CD4-positive, alpha-beta memory T cell (primary cell): ENCODE data around the gene ZNF664. TPM values are rescaled to one million over a fixed set of nuclear protein-coding genes. Genes with fewer than 3 reads are reported as not detected.

Experiments
- CTCF ChIA-PET: fragments of 350-600 bp; sonication (Branson Sonifier 250); formaldehyde crosslinking; loops from one replicate; lab custom pipeline; 2021; ENCODE audit warnings: inconsistent platforms; ENCODE audit not compliant: partially characterized antibody; lab: Charles Lee
- POLR2A ChIA-PET: fragments of 350-600 bp; sonication (Branson Sonifier 250); formaldehyde crosslinking; loops from one replicate; lab custom pipeline; 2021; ENCODE audit not compliant: partially characterized antibody; lab: Charles Lee
- DNase-seq, 5 donors: peaks; one replicate each; pipeline versions ENCODE4 v3.0.0 to v3.0.0-alpha.2; 2020 to 2022; ENCODE audit warnings: mixed read lengths in 1 of 5
- H3K27ac ChIP-seq: one replicate; pipeline ENCODE4 v1.7.0; 2013; ENCODE audit warnings: low read depth, low read length
- H3K27me3 ChIP-seq: 2 replicates; pipeline ENCODE4 v1.7.0; 2013; ENCODE audit warnings: mild to moderate bottlenecking, low read length, moderate library complexity; ENCODE audit not compliant: insufficient read depth
- H3K36me3 ChIP-seq: 2 replicates; pipeline ENCODE4 v1.7.0; 2013; ENCODE audit warnings: mild to moderate bottlenecking, low read length, moderate library complexity; ENCODE audit not compliant: insufficient read depth
- H3K4me1 ChIP-seq: 2 replicates; pipeline ENCODE4 v1.7.0; 2013; ENCODE audit warnings: mild to moderate bottlenecking, low read length, moderate library complexity; ENCODE audit not compliant: insufficient read depth
- H3K4me3 ChIP-seq, 2 donors: one replicate each; pipeline ENCODE4 v1.7.0; 2013; ENCODE audit warnings: low read length in 2 of 2, mild to moderate bottlenecking in 1 of 2
- H3K9me3 ChIP-seq, 2 donors: one replicate each; pipeline ENCODE4 v1.7.0; 2013; ENCODE audit warnings: low read length in 2 of 2, control low read depth in 1 of 2; ENCODE audit not compliant: control insufficient read depth in 1 of 2
- H3K27ac Mint-ChIP-seq, 7 donors: one replicate each; pipeline ENCODE4 v1.8.0; 2020 to 2021; ENCODE audit warnings: mixed read lengths in 7 of 7, mild to moderate bottlenecking in 6 of 7, inconsistent platforms in 3 of 7, moderate library complexity in 3 of 7
- H3K27me3 Mint-ChIP-seq, 2 donors: one replicate each; pipeline ENCODE4 v1.8.0; 2020 to 2021; ENCODE audit warnings: mixed read lengths in 2 of 2
- H3K36me3 Mint-ChIP-seq, 2 donors: one replicate each; pipeline ENCODE4 v1.8.0; 2020 to 2021; ENCODE audit warnings: mixed read lengths in 2 of 2, inconsistent platforms in 1 of 2, mild to moderate bottlenecking in 1 of 2
- H3K4me1 Mint-ChIP-seq, 4 donors: one replicate each; pipeline ENCODE4 v1.8.0; 2020 to 2021; ENCODE audit warnings: mixed read lengths in 4 of 4, mild to moderate bottlenecking in 1 of 4
- H3K4me3 Mint-ChIP-seq, 8 donors: one replicate each; pipeline ENCODE4 v1.8.0; 2020 to 2021; ENCODE audit warnings: mixed read lengths in 8 of 8, mild to moderate bottlenecking in 7 of 8, moderate library complexity in 6 of 8, inconsistent platforms in 3 of 8
- H3K9me3 Mint-ChIP-seq, 8 donors: one replicate each; pipeline ENCODE4 v1.8.0; 2020 to 2021; ENCODE audit warnings: mixed read lengths in 8 of 8, mild to moderate bottlenecking in 5 of 8, inconsistent platforms in 3 of 8, moderate library complexity in 1 of 8
- intact Hi-C: fragments of 100-400 bp; cut with micrococcal nuclease; formaldehyde crosslinking; loops from one replicate; pipeline ENCODE4 v1.15.1; 2023
- polyA plus RNA-seq, 2 donors: library from polyadenylated mRNA; unstranded; fragments of 300-500 nt; fragmentation: Illumina TruSeq; gene quantifications; one replicate each; pipeline ENCODE4 v1.2.3, GENCODE V29; 2021
- total RNA-seq, 2 experiments: library from RNA; stranded (reverse); gene quantifications; one replicate each; pipeline ENCODE4 v1.2.3, GENCODE V29; 2021

The ZNF664 gene
- total and polyA plus RNA-seq, 4 experiments from 2014 or later, result 5.7 to 57.9 (median 32.6) TPM

DNA sequence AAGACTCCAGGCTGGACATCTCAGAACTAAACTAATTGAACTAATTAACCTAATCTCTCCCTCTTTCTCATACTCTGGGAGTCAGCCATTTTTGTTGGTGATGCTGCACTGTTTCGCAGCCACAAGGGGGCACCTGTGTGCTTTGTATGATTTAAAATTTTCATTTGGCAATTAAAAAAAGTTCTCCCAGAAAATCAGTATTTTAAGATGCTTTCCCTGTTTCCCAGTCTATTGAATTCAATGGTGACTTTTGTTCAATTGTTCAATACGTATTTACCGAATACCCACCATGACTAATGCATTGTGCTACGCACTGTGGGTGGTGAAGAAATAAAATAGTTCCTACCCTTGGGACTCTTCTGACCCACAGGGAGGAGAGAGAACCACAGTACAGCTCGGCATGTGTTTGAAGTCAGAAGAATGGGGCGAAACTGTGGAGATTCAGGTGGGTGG is 63.7 kb downstream of the ZNF664 start:
- CTCF ChIA-PET, result interaction anchor here (1.0 to 7.9 kb wide), 12 partner anchors 11 to 863 kb away, joined by 3 to 119 read pairs (median 4); no protein-coding TSS in a partner anchor
- intact Hi-C loops, result loop anchor here (1.0 kb wide), 2 partner anchors 731 to 736 kb away; no protein-coding TSS in a partner anchor
- Mint-ChIP-seq H3K27ac (no peak overlapping the region), H3K36me3 (no peaks in the 10 kb centered on the region), H3K4me3 (no peak overlapping the region), H3K27me3 (peaks cover 4% of the 10 kb centered on the region in 2 donors), H3K4me1 (no peaks in the 10 kb centered on the region), H3K9me3 (no peaks in the 10 kb centered on the region)
- H3K27ac ChIP-seq, result no peak overlapping the region
- H3K4me1 ChIP-seq, result no peaks in the 10 kb centered on the region
- no peak overlapping the region for H3K4me3 ChIP-seq
- H3K27me3 ChIP-seq, result no peaks in the 10 kb centered on the region
- peak in 4 of 5 donors; percentile 35 to 45 (median 42) for DNase-seq
- H3K9me3 ChIP-seq, result no peaks in the 10 kb centered on the region
- no peaks in the 10 kb centered on the region for H3K36me3 ChIP-seq
- POLR2A ChIA-PET, result no interaction called here

DNA sequence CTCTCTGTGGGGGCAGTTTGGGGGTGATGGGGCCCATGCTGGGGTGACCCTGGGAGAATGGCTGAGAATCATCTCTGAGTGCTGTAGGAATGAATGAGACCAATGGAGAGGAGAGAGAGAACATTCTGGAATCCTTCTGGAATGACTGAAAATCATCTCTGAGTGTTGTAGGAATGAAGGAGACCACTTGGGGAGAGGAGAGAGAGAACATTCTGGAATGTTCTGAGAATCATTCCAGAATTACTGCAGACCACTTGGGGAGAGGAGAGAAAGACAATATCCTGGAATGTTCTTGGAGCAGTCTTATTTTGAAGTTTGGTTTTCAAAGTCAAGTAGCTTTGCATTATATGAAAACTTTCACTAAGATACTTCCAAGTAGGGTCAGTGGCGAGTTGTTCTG is 64.3 kb downstream of the ZNF664 start:
- ChIA-PET POLR2A (no interaction called here), CTCF (interaction anchor here (1.0 to 7.9 kb wide), 9 partner anchors 10 to 755 kb away, joined by 3 to 119 read pairs (median 5); no protein-coding TSS in a partner anchor)
- Mint-ChIP-seq H3K36me3 (no peaks in the 10 kb centered on the region), H3K4me3 (no peak overlapping the region), H3K4me1 (no peaks in the 10 kb centered on the region), H3K9me3 (no peaks in the 10 kb centered on the region), H3K27ac (peak overlapping the region in 1 of 7 donors; percentile 53), H3K27me3 (peaks cover 4% of the 10 kb centered on the region in 2 donors)
- intact Hi-C loops, result no loop called here
- no peaks in the 10 kb centered on the region for H3K36me3 ChIP-seq
- H3K4me1 ChIP-seq, result no peaks in the 10 kb centered on the region
- no peak overlapping the region for H3K4me3 ChIP-seq
- H3K27me3 ChIP-seq, result no peaks in the 10 kb centered on the region
- no peak overlapping the region for H3K27ac ChIP-seq
- H3K9me3 ChIP-seq, result no peaks in the 10 kb centered on the region
- no peak for DNase-seq

DNA sequence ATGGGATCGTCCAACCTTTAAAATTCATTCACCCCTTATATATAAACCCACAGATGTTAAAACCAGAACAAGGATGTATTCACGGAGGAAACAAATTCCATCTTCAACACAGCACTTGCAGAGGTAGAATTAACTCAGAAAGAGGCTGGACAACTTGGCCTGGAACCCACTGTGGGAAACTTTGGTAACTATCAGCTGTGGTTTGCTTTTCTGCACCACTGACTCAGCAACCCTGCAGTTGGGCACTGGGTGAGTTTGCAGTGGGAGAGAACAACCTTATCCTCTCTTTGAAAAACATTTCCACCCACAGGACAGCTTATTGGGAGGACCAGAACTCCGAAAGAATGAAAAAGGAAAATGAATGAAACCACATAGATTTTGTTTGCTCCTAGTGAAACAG is 66.3 kb downstream of the ZNF664 start:
- Mint-ChIP-seq H3K27ac (no peak overlapping the region), H3K9me3 (no peaks in the 10 kb centered on the region), H3K36me3 (no peaks in the 10 kb centered on the region), H3K4me1 (peaks cover 0 to 5% (median 0%) of the 10 kb centered on the region in 4 donors), H3K4me3 (no peak overlapping the region), H3K27me3 (peaks cover 3 to 4% of the 10 kb centered on the region in 2 donors)
- DNase-seq, result no peak
- ChIA-PET POLR2A (no interaction called here), CTCF (interaction anchor here (7.9 kb wide), 1 partner anchor 729 kb away, joined by 119 read pairs; no protein-coding TSS in a partner anchor)
- H3K36me3 ChIP-seq, result no peaks in the 10 kb centered on the region
- no peaks in the 10 kb centered on the region for H3K27me3 ChIP-seq
- H3K9me3 ChIP-seq, result no peaks in the 10 kb centered on the region
- H3K27ac ChIP-seq, result no peak overlapping the region
- intact Hi-C loops, result no loop called here
- H3K4me3 ChIP-seq, result no peak overlapping the region
- H3K4me1 ChIP-seq, result no peaks in the 10 kb centered on the region

DNA sequence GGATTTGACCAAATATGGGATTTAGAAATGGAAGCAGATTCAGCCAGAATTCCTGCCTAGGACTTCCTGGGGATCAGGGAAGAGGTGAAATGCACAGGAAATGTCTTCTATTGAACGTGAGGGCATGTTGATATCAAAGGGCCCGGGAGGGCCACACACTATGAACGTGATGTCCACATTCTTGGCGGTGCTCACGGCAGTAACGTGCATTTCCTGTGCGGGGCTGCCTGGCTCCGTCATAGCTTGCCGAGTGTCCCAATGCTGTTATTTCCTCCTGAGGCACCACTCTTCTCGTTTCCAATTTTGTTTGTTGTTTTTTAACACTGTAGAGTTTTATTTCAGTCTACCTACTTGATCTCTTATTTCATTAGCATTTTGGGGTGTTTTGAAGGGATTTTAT is 67.3 kb downstream of the ZNF664 start:
- no peaks in the 10 kb centered on the region for H3K36me3 Mint-ChIP-seq
- no peak overlapping the region for H3K27ac Mint-ChIP-seq
- Histone ChIP-seq H3K4me3 (no peak overlapping the region), H3K27ac (no peak overlapping the region), H3K4me1 (no peaks in the 10 kb centered on the region), H3K36me3 (no peaks in the 10 kb centered on the region), H3K9me3 (no peaks in the 10 kb centered on the region), H3K27me3 (no peaks in the 10 kb centered on the region)
- no peak overlapping the region for H3K4me3 Mint-ChIP-seq
- DNase-seq, result no peak
- H3K4me1 Mint-ChIP-seq, result peaks cover 0 to 5% (median 0%) of the 10 kb centered on the region in 4 donors
- H3K27me3 Mint-ChIP-seq, result peaks cover 3 to 4% of the 10 kb centered on the region in 2 donors
- intact Hi-C loops, result no loop called here
- ChIA-PET CTCF (interaction anchor here (0.9 to 7.9 kb wide), 2 partner anchors 8 to 728 kb away, joined by 3 to 119 read pairs; no protein-coding TSS in a partner anchor), POLR2A (no interaction called here)
- H3K9me3 Mint-ChIP-seq, result no peaks in the 10 kb centered on the region

DNA sequence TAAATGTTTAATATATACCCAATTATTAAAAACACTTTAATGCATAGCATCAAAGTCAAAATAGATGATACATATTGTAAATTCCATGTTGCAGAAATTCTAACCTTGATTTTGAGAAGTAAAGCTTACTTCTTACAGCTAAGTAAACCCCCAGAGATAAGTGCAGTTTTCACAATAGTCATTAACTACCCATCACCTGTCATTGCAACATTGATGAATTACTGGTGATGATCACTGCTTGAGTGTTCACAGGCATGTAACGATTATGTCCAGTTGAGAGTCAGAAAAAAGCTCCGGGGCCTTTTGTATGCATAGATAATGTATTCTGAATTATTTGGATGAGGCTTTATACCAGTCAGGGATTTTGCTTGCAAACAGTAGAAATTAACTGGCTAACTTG is 67.7 kb downstream of the ZNF664 start:
- H3K27me3 ChIP-seq, result no peaks in the 10 kb centered on the region
- POLR2A ChIA-PET, result no interaction called here
- no peak overlapping the region for H3K27ac Mint-ChIP-seq
- no peaks in the 10 kb centered on the region for H3K36me3 ChIP-seq
- peaks cover 3 to 4% of the 10 kb centered on the region in 2 donors for H3K27me3 Mint-ChIP-seq
- H3K9me3 Mint-ChIP-seq, result no peaks in the 10 kb centered on the region
- peaks cover 0 to 5% (median 0%) of the 10 kb centered on the region in 4 donors for H3K4me1 Mint-ChIP-seq
- no peak overlapping the region for H3K4me3 ChIP-seq
- H3K27ac ChIP-seq, result no peak overlapping the region
- H3K36me3 Mint-ChIP-seq, result no peaks in the 10 kb centered on the region
- intact Hi-C loops, result no loop called here
- no peak overlapping the region for H3K4me3 Mint-ChIP-seq
- CTCF ChIA-PET, result interaction anchor here (0.9 to 7.9 kb wide), 2 partner anchors 8 to 727 kb away, joined by 3 to 119 read pairs; no protein-coding TSS in a partner anchor
- DNase-seq, result no peak
- no peaks in the 10 kb centered on the region for H3K9me3 ChIP-seq
- H3K4me1 ChIP-seq, result no peaks in the 10 kb centered on the region

DNA sequence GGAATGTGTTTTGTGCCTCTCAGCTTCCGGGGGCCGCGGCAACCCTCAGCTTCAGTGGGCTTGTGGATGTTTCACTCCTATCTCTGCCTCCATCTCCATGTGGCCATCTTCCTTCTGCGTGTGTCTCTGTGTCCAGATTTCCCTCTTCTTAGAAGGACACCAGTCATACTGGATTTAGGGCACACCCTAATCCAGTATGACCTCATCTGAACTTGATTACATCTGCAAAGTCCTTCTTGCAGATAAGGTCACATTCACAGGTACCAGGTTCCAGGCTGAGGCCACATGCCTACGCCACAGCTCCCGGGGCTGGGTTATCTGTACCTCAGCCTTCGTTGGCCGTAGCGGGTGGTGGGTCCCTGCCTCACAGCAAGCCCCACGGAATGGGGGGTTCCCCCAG is 68.9 kb downstream of the ZNF664 start:
- Histone ChIP-seq H3K27me3 (no peaks in the 10 kb centered on the region), H3K4me3 (no peak overlapping the region), H3K36me3 (no peaks in the 10 kb centered on the region), H3K4me1 (no peaks in the 10 kb centered on the region), H3K27ac (no peak overlapping the region), H3K9me3 (peaks cover 0 to 6% of the 10 kb centered on the region in 2 donors)
- Mint-ChIP-seq H3K27me3 (peaks cover 3 to 4% of the 10 kb centered on the region in 2 donors), H3K4me3 (no peak overlapping the region), H3K4me1 (peaks cover 0 to 5% (median 0%) of the 10 kb centered on the region in 4 donors), H3K27ac (no peak overlapping the region), H3K36me3 (peaks cover 4 to 5% of the 10 kb centered on the region in 2 donors), H3K9me3 (peaks cover 0 to 10% (median 8%) of the 10 kb centered on the region in 8 donors)
- DNase-seq, result no peak
- ChIA-PET POLR2A (no interaction called here), CTCF (interaction anchor here (7.9 kb wide), 1 partner anchor 726 kb away, joined by 119 read pairs; no protein-coding TSS in a partner anchor)
- intact Hi-C loops, result no loop called here

DNA sequence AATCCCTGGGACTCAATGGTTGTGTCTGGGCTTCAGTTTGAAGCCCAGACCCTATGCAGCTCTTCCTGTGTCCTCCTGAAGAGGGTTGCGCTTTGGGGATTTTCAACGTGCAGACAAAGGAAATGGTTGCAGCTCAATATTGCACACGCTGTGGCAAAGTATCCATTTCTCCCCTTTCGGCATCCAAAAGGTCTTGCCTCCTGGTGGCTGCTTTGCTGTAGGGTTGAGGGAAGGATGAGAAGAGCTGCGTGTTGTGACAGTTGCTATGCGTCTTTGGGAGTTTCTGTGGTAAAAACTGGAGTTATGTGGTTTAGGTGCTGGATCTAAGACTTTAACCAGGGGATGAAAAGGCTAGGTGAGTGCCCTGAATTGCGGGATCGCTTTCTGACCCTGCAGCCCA is 71.0 kb downstream of the ZNF664 start:
- H3K27ac ChIP-seq, result no peak overlapping the region
- no peaks in the 10 kb centered on the region for H3K4me1 ChIP-seq
- H3K27me3 Mint-ChIP-seq, result peaks cover 0 to 3% of the 10 kb centered on the region in 2 donors
- H3K27me3 ChIP-seq, result no peaks in the 10 kb centered on the region
- H3K4me3 ChIP-seq, result no peak overlapping the region
- POLR2A ChIA-PET, result no interaction called here
- H3K9me3 ChIP-seq, result peaks cover 0 to 13% of the 10 kb centered on the region in 2 donors
- H3K27ac Mint-ChIP-seq, result peak overlapping the region in 1 of 7 donors; percentile 6
- no peak for DNase-seq
- CTCF ChIA-PET, result interaction anchor here (1.2 to 1.8 kb wide), 3 partner anchors 19 to 728 kb away, joined by 3 to 5 read pairs (median 4); no protein-coding TSS in a partner anchor
- intact Hi-C loops, result no loop called here
- peaks cover 7 to 15% of the 10 kb centered on the region in 2 donors for H3K36me3 Mint-ChIP-seq
- H3K4me1 Mint-ChIP-seq, result peaks cover 0 to 5% (median 0%) of the 10 kb centered on the region in 4 donors
- peaks cover 0 to 30% (median 27%) of the 10 kb centered on the region in 8 donors for H3K9me3 Mint-ChIP-seq
- H3K4me3 Mint-ChIP-seq, result peak overlapping the region in 1 of 8 donors; percentile 17
- no peaks in the 10 kb centered on the region for H3K36me3 ChIP-seq
